ENCODE data around the gene RC3H2.

DNA sequence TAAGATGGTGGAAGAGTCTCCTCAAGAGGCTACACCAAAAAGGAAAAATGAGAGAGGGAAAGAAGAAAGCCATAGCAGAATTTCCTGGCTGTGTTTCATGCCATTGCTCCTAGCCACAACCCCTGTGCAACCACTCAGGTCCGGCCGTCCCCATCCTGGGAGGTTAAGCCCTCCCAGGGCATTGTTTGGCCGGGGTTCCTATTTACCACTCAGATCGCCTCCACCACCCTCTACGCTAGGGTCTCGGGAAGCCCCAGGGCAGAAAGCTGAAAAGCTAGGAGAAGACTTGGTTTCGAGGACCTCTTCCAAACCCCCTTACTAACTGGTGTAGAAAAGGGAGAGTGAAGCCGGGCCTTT is 715 bp downstream of the RC3H2 start:
- TF ChIP-seq, protein P1, sequence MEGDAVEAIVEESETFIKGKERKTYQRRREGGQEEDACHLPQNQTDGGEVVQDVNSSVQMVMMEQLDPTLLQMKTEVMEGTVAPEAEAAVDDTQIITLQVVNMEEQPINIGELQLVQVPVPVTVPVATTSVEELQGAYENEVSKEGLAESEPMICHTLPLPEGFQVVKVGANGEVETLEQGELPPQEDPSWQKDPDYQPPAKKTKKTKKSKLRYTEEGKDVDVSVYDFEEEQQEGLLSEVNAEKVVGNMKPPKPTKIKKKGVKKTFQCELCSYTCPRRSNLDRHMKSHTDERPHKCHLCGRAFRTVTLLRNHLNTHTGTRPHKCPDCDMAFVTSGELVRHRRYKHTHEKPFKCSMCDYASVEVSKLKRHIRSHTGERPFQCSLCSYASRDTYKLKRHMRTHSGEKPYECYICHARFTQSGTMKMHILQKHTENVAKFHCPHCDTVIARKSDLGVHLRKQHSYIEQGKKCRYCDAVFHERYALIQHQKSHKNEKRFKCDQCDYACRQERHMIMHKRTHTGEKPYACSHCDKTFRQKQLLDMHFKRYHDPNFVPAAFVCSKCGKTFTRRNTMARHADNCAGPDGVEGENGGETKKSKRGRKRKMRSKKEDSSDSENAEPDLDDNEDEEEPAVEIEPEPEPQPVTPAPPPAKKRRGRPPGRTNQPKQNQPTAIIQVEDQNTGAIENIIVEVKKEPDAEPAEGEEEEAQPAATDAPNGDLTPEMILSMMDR (IDR thresholded peaks at IDR 0.05), result no peak
- no peak for TF ChIP-seq POLR2A (IDR thresholded peaks at IDR 0.05)

Data from right lobe of liver (tissue), 4 donors.